Measurements from ENCODE around the gene BOD1L1.

DNA sequence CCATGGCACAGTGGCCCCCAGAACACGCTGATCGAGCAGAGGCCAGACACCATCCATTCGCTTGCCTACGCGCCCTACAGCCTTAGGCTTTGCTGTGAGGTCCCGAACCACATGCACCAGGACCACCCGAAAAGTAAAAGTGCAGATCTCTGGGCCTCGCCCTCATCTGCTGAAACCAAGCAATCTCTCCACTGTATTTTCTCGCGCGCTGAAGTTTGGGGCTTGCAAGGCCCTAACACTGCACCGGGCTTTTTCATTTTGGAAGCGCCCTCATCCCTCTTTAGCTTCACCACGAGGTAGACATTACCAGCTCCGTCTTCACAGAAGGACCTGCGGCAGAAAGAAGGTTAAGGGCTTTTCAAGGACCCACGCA lies 104.4 kb downstream of the BOD1L1 start:
- TF ChIP-seq, protein P1, sequence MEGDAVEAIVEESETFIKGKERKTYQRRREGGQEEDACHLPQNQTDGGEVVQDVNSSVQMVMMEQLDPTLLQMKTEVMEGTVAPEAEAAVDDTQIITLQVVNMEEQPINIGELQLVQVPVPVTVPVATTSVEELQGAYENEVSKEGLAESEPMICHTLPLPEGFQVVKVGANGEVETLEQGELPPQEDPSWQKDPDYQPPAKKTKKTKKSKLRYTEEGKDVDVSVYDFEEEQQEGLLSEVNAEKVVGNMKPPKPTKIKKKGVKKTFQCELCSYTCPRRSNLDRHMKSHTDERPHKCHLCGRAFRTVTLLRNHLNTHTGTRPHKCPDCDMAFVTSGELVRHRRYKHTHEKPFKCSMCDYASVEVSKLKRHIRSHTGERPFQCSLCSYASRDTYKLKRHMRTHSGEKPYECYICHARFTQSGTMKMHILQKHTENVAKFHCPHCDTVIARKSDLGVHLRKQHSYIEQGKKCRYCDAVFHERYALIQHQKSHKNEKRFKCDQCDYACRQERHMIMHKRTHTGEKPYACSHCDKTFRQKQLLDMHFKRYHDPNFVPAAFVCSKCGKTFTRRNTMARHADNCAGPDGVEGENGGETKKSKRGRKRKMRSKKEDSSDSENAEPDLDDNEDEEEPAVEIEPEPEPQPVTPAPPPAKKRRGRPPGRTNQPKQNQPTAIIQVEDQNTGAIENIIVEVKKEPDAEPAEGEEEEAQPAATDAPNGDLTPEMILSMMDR (IDR thresholded peaks at IDR 0.05) = no peak
- TF ChIP-seq POLR2A (IDR thresholded peaks at IDR 0.05) (no peak), POLR2AphosphoS5 (IDR thresholded peaks at IDR 0.05; ENCODE audit: insufficient read depth in 1 of 2, low read depth in 1 of 2) (no peak)
